Measurements from ENCODE around the gene CDK16. TPM values are rescaled to one million over a fixed set of nuclear protein-coding genes. Genes with fewer than 3 reads are reported as not detected.

CDK16 gene
- total and polyA plus RNA-seq, 11 donors, result 100 to 209 (median 142) TPM

DNA sequence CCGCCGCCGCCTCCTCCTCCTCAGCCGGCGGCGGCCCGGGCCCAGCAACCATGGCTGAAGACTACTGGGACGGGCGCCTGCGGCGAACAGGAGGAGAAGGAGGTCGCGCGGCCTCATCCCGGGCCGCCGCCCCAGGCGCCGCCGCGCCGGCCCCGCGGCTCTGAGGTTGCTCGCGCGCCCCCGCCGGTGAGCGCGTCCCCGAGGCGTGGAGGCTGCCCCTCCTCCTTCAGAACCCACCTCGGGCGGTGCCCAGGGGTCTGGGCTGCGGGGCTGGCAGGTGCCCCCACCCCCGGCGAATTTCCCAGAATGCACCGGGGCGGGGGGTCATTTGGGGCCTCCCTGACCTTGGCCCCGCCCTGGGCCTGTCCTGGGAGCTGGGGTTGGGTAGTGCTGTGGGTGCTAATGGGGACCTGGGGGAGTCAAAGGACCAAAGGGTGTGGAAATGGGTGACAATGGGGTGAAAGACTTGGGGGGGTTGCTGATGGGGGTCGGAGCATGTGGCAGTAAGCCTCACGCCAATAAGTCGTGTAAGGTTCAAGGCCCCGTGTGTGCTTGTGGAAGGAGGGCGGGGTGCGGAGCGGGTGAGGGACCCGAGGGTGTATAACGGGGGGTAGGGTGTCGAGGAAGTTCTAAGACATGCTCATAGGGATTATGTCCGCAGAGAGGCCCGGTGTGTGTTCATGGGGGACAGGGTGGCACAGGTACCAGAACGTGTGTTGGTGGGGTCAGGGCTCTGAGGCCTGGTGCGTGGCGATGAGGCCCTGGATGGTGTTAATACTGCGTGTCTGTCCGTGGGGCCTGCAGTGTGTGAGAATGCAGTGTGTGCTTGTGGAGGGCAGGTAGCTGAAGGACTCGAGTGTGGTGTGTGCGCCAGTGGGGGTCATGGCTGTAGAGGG lies 687 bp downstream of the CDK16 start:
- WGBS, 4 donors, result 1 to 40% (median 12%) methylated on average over 23 to 57 of the region's 60 CpGs
- peak overlapping the region; percentile 76 to 99 (median 98) for H3K27ac ChIP-seq
- H3K9me3 ChIP-seq, result no peaks in the 10 kb centered on the region
- H3K27me3 ChIP-seq, result no peaks in the 10 kb centered on the region
- H3K4me1 ChIP-seq, result peaks cover 0 to 46% (median 15%) of the 10 kb centered on the region in 12 donors
- intact Hi-C loops (cut with DNase I), result loop anchor here in 3 of 10 donors (2.0 kb wide), 1 partner anchor 14 kb away; the partner anchor contains the start of gene USP11 (in 3 of the 3)
- H3K36me3 ChIP-seq, result peaks cover 0 to 40% (median 29%) of the 10 kb centered on the region in 9 donors
- TF ChIP-seq, protein P1, sequence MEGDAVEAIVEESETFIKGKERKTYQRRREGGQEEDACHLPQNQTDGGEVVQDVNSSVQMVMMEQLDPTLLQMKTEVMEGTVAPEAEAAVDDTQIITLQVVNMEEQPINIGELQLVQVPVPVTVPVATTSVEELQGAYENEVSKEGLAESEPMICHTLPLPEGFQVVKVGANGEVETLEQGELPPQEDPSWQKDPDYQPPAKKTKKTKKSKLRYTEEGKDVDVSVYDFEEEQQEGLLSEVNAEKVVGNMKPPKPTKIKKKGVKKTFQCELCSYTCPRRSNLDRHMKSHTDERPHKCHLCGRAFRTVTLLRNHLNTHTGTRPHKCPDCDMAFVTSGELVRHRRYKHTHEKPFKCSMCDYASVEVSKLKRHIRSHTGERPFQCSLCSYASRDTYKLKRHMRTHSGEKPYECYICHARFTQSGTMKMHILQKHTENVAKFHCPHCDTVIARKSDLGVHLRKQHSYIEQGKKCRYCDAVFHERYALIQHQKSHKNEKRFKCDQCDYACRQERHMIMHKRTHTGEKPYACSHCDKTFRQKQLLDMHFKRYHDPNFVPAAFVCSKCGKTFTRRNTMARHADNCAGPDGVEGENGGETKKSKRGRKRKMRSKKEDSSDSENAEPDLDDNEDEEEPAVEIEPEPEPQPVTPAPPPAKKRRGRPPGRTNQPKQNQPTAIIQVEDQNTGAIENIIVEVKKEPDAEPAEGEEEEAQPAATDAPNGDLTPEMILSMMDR (IDR thresholded peaks at IDR 0.05), result no peak
- TF ChIP-seq POLR2A (IDR thresholded peaks at IDR 0.05), result peak in 1 of 2 donors; percentile 5
- peak in 2 of 4 donors; percentile 2 to 15 for ATAC-seq
- DNase-seq, result peak; percentile 50 to 72 (median 68)
- peak overlapping the region; percentile 62 to 100 (median 87) for H3K4me3 ChIP-seq

DNA sequence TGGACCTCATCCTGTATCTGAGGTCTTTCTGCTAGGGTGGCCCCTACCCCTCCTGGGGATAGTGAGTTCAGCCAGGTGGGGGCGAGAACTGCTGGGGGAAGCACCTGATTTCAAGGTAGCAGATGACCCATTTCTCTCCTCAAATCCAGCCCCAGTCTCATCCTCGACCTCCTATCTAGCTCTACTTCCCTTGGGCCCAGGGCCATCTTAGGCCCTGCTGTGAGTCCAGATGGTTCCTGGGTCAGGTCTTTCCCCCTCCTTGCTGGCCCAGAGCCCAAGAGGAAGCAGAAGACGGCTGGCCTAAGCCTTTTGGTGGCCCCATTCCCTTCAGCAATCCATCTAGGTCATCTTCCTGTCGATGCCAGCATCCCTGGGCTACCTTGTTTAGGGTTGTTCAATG lies 3.3 kb downstream of the CDK16 start:
- intact Hi-C loops (cut with DNase I), result no loop called here

DNA sequence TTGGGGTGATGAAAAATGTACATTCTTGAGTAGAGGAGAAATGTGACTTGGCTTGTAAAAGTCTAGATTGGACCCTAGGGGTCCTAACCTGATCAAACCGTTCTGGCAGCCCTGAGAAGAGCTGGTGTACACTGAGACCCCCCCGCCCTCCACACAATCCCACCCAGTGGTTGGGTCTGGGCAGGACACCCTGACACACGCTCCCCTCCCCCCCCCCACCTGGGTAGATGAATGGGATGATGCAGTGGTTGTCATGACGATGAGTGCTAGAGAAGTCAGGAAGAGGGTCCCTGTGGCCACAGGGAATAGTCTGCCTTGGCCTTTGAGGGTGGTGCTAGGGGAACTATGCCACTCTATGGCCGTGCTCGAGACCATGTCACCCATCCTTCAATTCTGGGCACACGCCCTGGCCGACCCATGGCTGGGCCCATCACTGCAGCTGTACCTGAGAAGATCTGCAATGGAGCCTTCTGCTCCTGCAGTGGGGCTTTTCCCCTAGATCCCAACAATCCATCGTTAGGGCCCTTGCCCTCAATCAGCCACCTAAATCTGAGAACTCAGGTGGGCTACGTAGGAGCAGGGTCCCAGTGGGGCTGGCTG lies 4.4 kb downstream of the CDK16 start:
- ATAC-seq, result no peak
- Histone ChIP-seq H3K36me3 (peaks cover 0 to 50% (median 43%) of the 10 kb centered on the region in 9 donors), H3K9me3 (no peaks in the 10 kb centered on the region), H3K4me3 (no peak overlapping the region), H3K27me3 (no peaks in the 10 kb centered on the region), H3K27ac (no peak overlapping the region), H3K4me1 (peaks cover 0 to 34% (median 8%) of the 10 kb centered on the region in 12 donors)
- intact Hi-C loops (cut with DNase I), result no loop called here
- no peak for DNase-seq
- WGBS, 4 donors, result 83 to 95% (median 87%) methylated on average over 5 to 10 of the region's 10 CpGs
- TF ChIP-seq POLR2A (IDR thresholded peaks at IDR 0.05), result no peak
- TF ChIP-seq, protein P1 (IDR thresholded peaks at IDR 0.05), result no peak

More for the DNA sequence above, 3.3 kb downstream of the CDK16 start:
- 49 to 73% (median 61%) methylated on average over 4 of the region's 4 CpGs for WGBS, 4 donors
- DNase-seq (no peak), ATAC-seq (no peak)
- Histone ChIP-seq H3K27ac (no peak overlapping the region), H3K36me3 (peaks cover 0 to 40% (median 33%) of the 10 kb centered on the region in 9 donors), H3K4me3 (no peak overlapping the region), H3K4me1 (peaks cover 0 to 41% (median 14%) of the 10 kb centered on the region in 12 donors), H3K9me3 (no peaks in the 10 kb centered on the region), H3K27me3 (no peaks in the 10 kb centered on the region)
- no peak for TF ChIP-seq POLR2A (IDR thresholded peaks at IDR 0.05)
- TF ChIP-seq, protein P1 (IDR thresholded peaks at IDR 0.05), result no peak

Data from heart left ventricle (tissue), 16 donors.